Spleen (tissue), 11 donors: ENCODE measurements around the gene ASTN1. TPM values are rescaled to one million over a fixed set of nuclear protein-coding genes. Genes with fewer than 3 reads are reported as not detected.

Source experiments
- DNase-seq: peaks from one replicate; pipeline ENCODE4 v3.0.0-alpha.2; 2020
- H3K27ac ChIP-seq, 8 donors: fragments of 200-600 bp; sonication (generic) in 7 of 8; 1 replicate in 4 of 8; 2 replicates in 4 of 8; pipeline versions ENCODE4 v1.5.0 to v1.8.0; 2016 to 2021; ENCODE audit warnings: inconsistent platforms in 4 of 8, mild to moderate bottlenecking in 4 of 8, moderate library complexity in 1 of 8
- H3K27me3 ChIP-seq, 7 donors: fragments of 200-600 bp; sonication (generic) in 6 of 7; replicated peaks in 1 of 7; 1 replicate in 4 of 7; 2 replicates in 3 of 7; pipeline versions ENCODE4 v1.5.0 to v1.8.0; 2016 to 2021; ENCODE audit warnings: inconsistent platforms in 3 of 7, mild to moderate bottlenecking in 1 of 7
- H3K36me3 ChIP-seq, 6 donors: fragments of 200-600 bp; sonication (generic) in 5 of 6; 1 replicate in 4 of 6; 2 replicates in 2 of 6; pipeline versions ENCODE4 v1.5.0 to v1.8.0; 2016 to 2021; ENCODE audit warnings: inconsistent platforms in 2 of 6
- H3K4me1 ChIP-seq, 6 donors: fragments of 200-600 bp; sonication (generic) in 5 of 6; 1 replicate in 3 of 6; 2 replicates in 3 of 6; pipeline versions ENCODE4 v1.5.0 to v1.8.0; 2016 to 2021; ENCODE audit warnings: inconsistent platforms in 3 of 6
- H3K4me3 ChIP-seq, 8 donors: fragments of 200-600 bp; sonication (generic) in 7 of 8; 1 replicate in 4 of 8; 2 replicates in 4 of 8; pipeline versions ENCODE4 v1.5.0 to v1.8.0; 2016 to 2021; ENCODE audit warnings: inconsistent platforms in 4 of 8, mild to moderate bottlenecking in 4 of 8, moderate library complexity in 2 of 8
- H3K9me3 ChIP-seq, 8 donors: fragments of 200-600 bp; sonication (generic) in 7 of 8; 1 replicate in 4 of 8; 2 replicates in 4 of 8; pipeline versions ENCODE4 v1.5.0 to v1.8.0; 2016 to 2021; ENCODE audit warnings: inconsistent platforms in 4 of 8
- CTCF ChIP-seq, 11 experiments: fragments of 200-600 bp in 7 of 11; fragments of 450-650 bp in 4 of 11; sonication (generic) in 4 of 11; IDR thresholded peaks in 8 of 11; conservative IDR thresholded peaks in 3 of 11; 1 replicate in 7 of 11; 2 replicates in 4 of 11; pipeline versions ENCODE4 v1.4.0 to v1.8.0; 2016 to 2021; ENCODE audit warnings: antibody characterized with exemption in 11 of 11, inconsistent platforms in 4 of 11, mild to moderate bottlenecking in 1 of 11
- POLR2A ChIP-seq, 3 donors: fragments of 450-650 bp; IDR thresholded peaks; one replicate each; pipeline ENCODE4 v1.5.1; 2017; ENCODE audit warnings: antibody characterized with exemption in 3 of 3, mild to moderate bottlenecking in 1 of 3
- POLR2AphosphoS5 ChIP-seq, 3 donors: sonication (generic); formaldehyde crosslinking; IDR thresholded peaks; one replicate each; pipeline ENCODE4 v1.5.1; 2017; ENCODE audit warnings: antibody characterized with exemption in 3 of 3
- WGBS, 5 donors: extraction: QIAGEN DNeasy Blood & Tissue Kit in 3 of 5; methylation state at CpG; one replicate each; pipeline versions ENCODE4 v1.1.5 to v1.1.7; 2013 to 2018; 5-methylcytosine and 5-hydroxymethylcytosine counted together
- intact Hi-C: fragments of 100-400 bp; cut with DNase I; formaldehyde crosslinking; loops from one replicate; pipeline ENCODE4 v1.15.0; 2023; ENCODE audit warnings: low total_unique reads
- polyA plus RNA-seq, 3 donors: library from polyadenylated mRNA; stranded (reverse); fragments of 200-250 nt; gene quantifications; one replicate each; pipeline ENCODE4 v1.2.1, GENCODE V29; 2013
- total RNA-seq, 7 donors: library from RNA; depleted of rRNA in 3 of 7; stranded (reverse); fragments of >200 nt in 3 of 7; fragmentation: NEBNext Ultra II Directional in 4 of 7; extraction: Animal tissue kit (Norgen Biotek cat#: 25700) in 4 of 7; gene quantifications; one replicate each; pipeline versions ENCODE4 v1.1.0 to v1.2.1, GENCODE V29; 2016 to 2021
- donor health status: healthy with polysubstance abuse.
- donor health status: DM: no; HTN: no; CAD: no; lungs with moderate emphysema.
- donor health status: DM: no; HTN: no; CAD: no.
- donor health status: Bipolar disorder and iron deficiency.
- donor health status: healthy.
- donor health status: DM: no; HTN: no; CAD: no.
- donor health status: DM: yes; HTN: yes; CAD: no.

The ASTN1 gene
- total and polyA plus RNA-seq, 10 donors, result 0.56 to 7.5 (median 4.2) TPM

GRCh38 chr1:177020851-177021589, 143.5 kb downstream of the ASTN1 start:
- no peaks in the 10 kb centered on the region for H3K36me3 ChIP-seq
- no peaks in the 10 kb centered on the region for H3K9me3 ChIP-seq
- no peak overlapping the region for H3K27ac ChIP-seq
- TF ChIP-seq CTCF (IDR thresholded peaks at IDR 0.05 in 8 of 11, conservative IDR thresholded peaks at IDR 0.05 in 3 of 11) (no peak), POLR2AphosphoS5 (IDR thresholded peaks at IDR 0.05) (no peak), POLR2A (IDR thresholded peaks at IDR 0.05) (no peak)
- intact Hi-C loops, result no loop called here
- DNase-seq, result no peak
- no peaks in the 10 kb centered on the region for H3K4me1 ChIP-seq
- H3K4me3 ChIP-seq, result no peak overlapping the region
- H3K27me3 ChIP-seq, result no peaks in the 10 kb centered on the region
- WGBS, 5 donors, result 68 to 85% (median 79%) methylated on average over 3 of the region's 3 CpGs

- Histone ChIP-seq H3K27ac (no peak overlapping the region), H3K4me3 (no peak overlapping the region), H3K4me1 (no peaks in the 10 kb centered on the region), H3K36me3 (no peaks in the 10 kb centered on the region), H3K9me3 (no peaks in the 10 kb centered on the region), H3K27me3 (no peaks in the 10 kb centered on the region)
- TF ChIP-seq CTCF (IDR thresholded peaks at IDR 0.05 in 8 of 11, conservative IDR thresholded peaks at IDR 0.05 in 3 of 11) (no peak), POLR2AphosphoS5 (IDR thresholded peaks at IDR 0.05) (no peak), POLR2A (IDR thresholded peaks at IDR 0.05) (no peak)
- no peak for DNase-seq
- 85 to 94% (median 92%) methylated on average over 12 of the region's 12 CpGs for WGBS, 5 donors
- intact Hi-C loops, result no loop called here
These were observed 147.1 kb downstream of the ASTN1 start for GRCh38 chr1:177017287-177017852.

- intact Hi-C loops, result no loop called here
- Histone ChIP-seq H3K4me1 (no peaks in the 10 kb centered on the region), H3K9me3 (no peaks in the 10 kb centered on the region), H3K27me3 (no peaks in the 10 kb centered on the region), H3K27ac (no peak overlapping the region), H3K4me3 (no peak overlapping the region), H3K36me3 (no peaks in the 10 kb centered on the region)
- no peak for DNase-seq
- 82 to 93% (median 86%) methylated on average over 3 of the region's 3 CpGs for WGBS, 5 donors
- TF ChIP-seq CTCF (IDR thresholded peaks at IDR 0.05 in 8 of 11, conservative IDR thresholded peaks at IDR 0.05 in 3 of 11) (no peak), POLR2AphosphoS5 (IDR thresholded peaks at IDR 0.05) (no peak), POLR2A (IDR thresholded peaks at IDR 0.05) (no peak)
These were observed 150.2 kb downstream of the ASTN1 start for GRCh38 chr1:177014325-177014724.

- no peak for TF ChIP-seq POLR2A (IDR thresholded peaks at IDR 0.05)
- no peak for TF ChIP-seq CTCF (IDR thresholded peaks at IDR 0.05 in 8 of 11, conservative IDR thresholded peaks at IDR 0.05 in 3 of 11)
- no peak for TF ChIP-seq POLR2AphosphoS5 (IDR thresholded peaks at IDR 0.05)
- no peak overlapping the region for H3K27ac ChIP-seq
These were observed 152.1 kb downstream of the ASTN1 start for GRCh38 chr1:177012342-177012925.

More at GRCh38 chr1:177012342-177012925, 152.1 kb downstream of the ASTN1 start:
- Histone ChIP-seq H3K36me3 (no peaks in the 10 kb centered on the region), H3K4me1 (no peaks in the 10 kb centered on the region), H3K4me3 (no peak overlapping the region), H3K9me3 (no peaks in the 10 kb centered on the region), H3K27me3 (no peaks in the 10 kb centered on the region)
- 42 to 88% (median 80%) methylated on average over 2 of the region's 2 CpGs for WGBS, 5 donors
- no peak for DNase-seq
- intact Hi-C loops, result no loop called here
